HUES64 (cell line): Measurements from ENCODE around the gene KRT9. TPM values are rescaled to one million over a fixed set of nuclear protein-coding genes. Genes with fewer than 3 reads are reported as not detected.
"Not testable (repeated sequence)": the region's sequence is repeated elsewhere in the genome, so short reads cannot be mapped to it uniquely, and the experiment has no call there.

ENCODE experiments used
- H3K27ac ChIP-seq: 2 replicates; pipeline ENCODE4 v1.7.0; 2013; ENCODE audit warnings: low read depth, low read length, inconsistent platforms
- H3K27me3 ChIP-seq: 2 replicates; pipeline ENCODE4 v1.6.1; 2013; ENCODE audit warnings: mild to moderate bottlenecking, low read length; ENCODE audit not compliant: insufficient read depth
- H3K36me3 ChIP-seq: 2 replicates; pipeline ENCODE4 v1.6.1; 2013; ENCODE audit warnings: mild to moderate bottlenecking, low read length; ENCODE audit not compliant: insufficient read depth
- H3K4me1 ChIP-seq: 2 replicates; pipeline ENCODE4 v1.6.1; 2013; ENCODE audit warnings: mild to moderate bottlenecking, low read length, moderate library complexity; ENCODE audit not compliant: insufficient read depth
- H3K4me3 ChIP-seq: 2 replicates; pipeline ENCODE4 v1.5.1; 2013; ENCODE audit warnings: mild to moderate bottlenecking, low read length, moderate library complexity
- H3K9ac ChIP-seq: 2 replicates; pipeline ENCODE4 v1.6.1; 2013; ENCODE audit warnings: mild to moderate bottlenecking, low read depth, low read length
- H3K9me3 ChIP-seq: 2 replicates; pipeline ENCODE4 v1.6.1; 2013; ENCODE audit warnings: low read depth, low read length; ENCODE audit not compliant: insufficient read depth
- WGBS: fragments of 150-250, 120-280 bp; methylation state at CpG from one replicate; pipeline ENCODE4 v1.1.7; 2013; ENCODE audit warnings: missing lambda C conversion rate; 5-methylcytosine and 5-hydroxymethylcytosine counted together
- polyA plus RNA-seq, 2 experiments: library from polyadenylated mRNA; stranded (reverse); fragments of 50-300 nt; gene quantifications; one replicate each; pipeline ENCODE4 v1.2.3, GENCODE V29; 2013

KRT9 gene
- not detected for polyA plus RNA-seq (2013, experiment 1 of 2)
- polyA plus RNA-seq (2013, experiment 2 of 2) = not detected

DNA sequence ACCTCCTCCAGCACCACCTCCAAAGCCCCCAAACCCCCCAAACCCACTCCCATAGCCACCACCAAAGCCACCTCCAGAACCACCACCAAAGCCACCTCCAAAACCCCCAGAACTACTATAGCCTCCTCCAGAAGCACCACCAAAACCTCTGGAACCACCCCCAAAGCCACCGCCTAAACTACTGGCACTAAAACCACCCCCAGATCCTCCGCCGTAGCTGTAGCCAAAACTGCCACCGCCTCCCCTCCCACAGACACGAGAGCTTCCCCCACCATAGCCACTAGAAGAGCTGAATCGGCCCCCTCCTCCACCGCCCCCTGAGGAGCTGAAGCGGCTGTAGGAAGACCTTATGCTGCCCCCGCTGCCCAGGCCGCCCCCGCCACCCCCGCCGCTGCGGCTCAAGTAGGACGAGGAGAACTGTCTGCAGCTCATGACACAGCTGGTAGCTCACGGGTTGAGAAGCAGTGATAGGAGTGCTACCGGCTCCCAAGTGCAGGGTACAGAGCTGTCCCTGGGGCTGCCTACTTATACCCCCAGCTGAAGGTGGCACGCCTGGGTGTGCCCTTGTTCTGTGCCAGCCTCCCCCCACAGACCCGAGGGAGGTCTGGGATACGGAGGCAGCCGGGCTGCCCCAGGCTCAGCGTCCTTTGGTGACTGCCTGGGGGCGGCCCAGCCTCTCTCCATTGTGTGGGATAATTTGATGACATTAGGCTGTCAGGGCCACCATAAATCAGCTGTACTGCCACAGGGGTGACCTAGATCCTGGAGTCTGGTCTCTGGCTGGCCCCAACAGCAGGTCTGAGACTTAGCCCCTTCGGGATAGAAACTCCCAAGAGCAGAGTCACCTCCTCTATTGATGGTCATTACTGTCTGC, at the start of gene KRT9:
Gene KRT9 (minus strand): TSS at position 499 of the 874 bp plus-strand sequence. CDS start 67 bp downstream, at position 432.
- Histone ChIP-seq H3K4me1 (no peaks in the 10 kb centered on the region), H3K9ac (no peak within 1 kb of the TSS), H3K36me3 (no peaks in the 10 kb centered on the region), H3K9me3 (no peaks in the 10 kb centered on the region), H3K27me3 (no peaks in the 10 kb centered on the region), H3K27ac (no peak within 1 kb of the TSS), H3K4me3 (no peak within 1 kb of the TSS)
- 79% methylated on average over 24 of the region's 24 CpGs for WGBS

DNA sequence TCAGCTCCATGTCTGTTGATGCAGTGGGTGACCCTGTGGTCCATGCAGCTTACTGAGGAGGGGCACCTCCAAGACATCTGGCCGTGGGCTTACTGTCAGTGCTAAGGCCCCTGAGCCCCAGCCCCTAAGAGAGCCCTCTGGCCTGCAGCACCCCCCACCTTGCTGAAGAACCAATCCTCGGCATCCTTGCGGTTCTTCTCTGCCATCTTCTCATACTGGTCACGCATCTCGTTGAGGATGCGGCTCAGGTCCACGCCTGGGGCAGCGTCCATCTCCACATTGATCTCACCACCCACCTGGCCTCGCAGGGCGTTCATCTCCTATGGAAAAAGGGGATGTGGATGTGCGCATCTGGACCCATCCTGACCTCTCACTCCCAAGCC, 49.6 kb upstream of the KRT9 start:
- 95% methylated on average over 11 of the region's 11 CpGs for WGBS
- H3K27me3 ChIP-seq, H3K9ac ChIP-seq, H3K27ac ChIP-seq, H3K4me3 ChIP-seq, H3K36me3 ChIP-seq, H3K9me3 ChIP-seq, H3K4me1 ChIP-seq: not testable (repeated sequence)

GRCh38 chr17:41620583-41621434, 49.0 kb upstream of the KRT9 start:
- H3K27me3 ChIP-seq = no peaks in the 10 kb centered on the region
- no peaks in the 10 kb centered on the region for H3K9me3 ChIP-seq
- H3K27ac ChIP-seq = no peak overlapping the region
- WGBS = 91% methylated on average over 21 of the region's 21 CpGs
- no peak overlapping the region for H3K4me3 ChIP-seq
- no peak overlapping the region for H3K9ac ChIP-seq
- H3K4me1 ChIP-seq = no peaks in the 10 kb centered on the region
- H3K36me3 ChIP-seq = no peaks in the 10 kb centered on the region

DNA sequence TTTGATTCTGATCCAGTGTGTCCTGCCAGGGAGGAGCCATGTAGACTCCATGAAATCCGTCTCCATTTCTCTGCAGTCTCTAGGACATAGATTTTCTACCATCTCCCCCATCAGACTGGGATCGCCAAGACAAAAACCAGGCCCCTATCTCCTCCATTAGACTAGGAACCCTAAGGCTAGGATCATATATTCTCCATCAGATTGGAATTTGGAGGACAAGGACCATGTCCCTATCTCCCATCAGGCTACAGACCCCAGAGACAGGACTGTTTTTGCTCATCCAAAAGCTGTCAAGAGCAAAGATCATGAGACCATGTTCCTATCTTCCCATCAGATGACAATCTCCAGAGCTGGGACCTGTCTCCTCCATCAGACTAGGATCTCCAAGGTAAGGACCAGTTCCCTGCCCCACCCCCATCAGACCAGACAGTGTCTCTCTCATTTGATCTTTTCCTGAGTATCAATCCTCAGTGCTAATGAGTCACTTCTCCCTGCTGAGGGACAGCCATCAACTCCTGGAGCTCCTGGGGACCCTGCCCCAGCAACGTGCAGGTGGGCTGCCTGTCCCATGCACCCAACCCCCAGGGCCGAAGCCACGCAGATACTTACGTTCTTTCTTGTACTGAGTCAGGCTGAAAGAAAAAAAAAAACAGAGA, 48.2 kb upstream of the KRT9 start:
- not testable (repeated sequence) for H3K27me3 ChIP-seq, H3K4me1 ChIP-seq, H3K27ac ChIP-seq, H3K9ac ChIP-seq, H3K36me3 ChIP-seq, H3K4me3 ChIP-seq, H3K9me3 ChIP-seq
- WGBS = 89% methylated on average over 6 of the region's 6 CpGs

DNA sequence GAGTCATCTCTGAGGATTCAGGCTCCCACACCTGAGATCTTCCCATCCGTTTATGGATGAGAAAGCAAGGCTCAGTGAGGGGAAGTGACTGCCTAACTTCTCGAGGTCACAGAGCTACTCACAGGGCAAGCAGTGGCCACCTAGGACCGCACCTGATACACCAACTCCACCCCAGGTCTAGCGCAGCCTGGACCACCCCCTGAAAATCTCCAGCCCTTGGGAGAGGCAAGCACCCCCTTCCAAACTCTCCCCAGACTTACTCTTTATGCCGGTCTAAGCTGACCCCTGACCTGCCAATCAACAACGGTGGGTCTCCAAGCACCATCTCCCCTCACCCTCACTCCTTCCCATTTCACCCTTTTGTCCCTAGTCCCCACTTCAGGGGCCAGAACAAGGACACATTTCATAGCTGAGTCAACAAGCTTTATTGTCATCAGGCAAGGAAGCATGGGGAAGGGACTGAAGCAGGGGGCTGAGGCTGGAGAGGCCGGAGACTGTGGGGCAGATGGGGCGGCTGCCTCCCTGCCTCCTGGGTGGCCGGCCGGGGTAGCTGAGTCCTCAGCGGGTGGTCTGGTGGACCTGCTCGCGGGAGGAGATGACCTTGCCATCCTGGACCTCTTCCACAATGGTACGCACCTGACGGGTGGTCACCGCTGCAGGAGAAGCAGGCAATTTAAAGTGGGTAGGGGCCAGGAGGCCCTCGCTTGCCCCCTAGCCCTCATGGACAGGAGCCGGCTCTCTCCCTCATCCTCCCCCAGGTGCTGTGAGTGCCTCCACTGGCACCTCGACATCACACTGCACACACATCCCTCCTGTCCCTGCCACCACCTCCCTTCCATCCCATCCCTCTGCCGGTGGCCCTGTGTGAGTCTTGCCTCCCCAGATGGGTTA, 47.4 kb upstream of the KRT9 start:
- H3K4me1 ChIP-seq = no peaks in the 10 kb centered on the region
- H3K27ac ChIP-seq = no peak overlapping the region
- H3K36me3 ChIP-seq = no peaks in the 10 kb centered on the region
- H3K27me3 ChIP-seq = no peaks in the 10 kb centered on the region
- no peak overlapping the region for H3K9ac ChIP-seq
- no peaks in the 10 kb centered on the region for H3K9me3 ChIP-seq
- 89% methylated on average over 17 of the region's 20 CpGs for WGBS
- no peak overlapping the region for H3K4me3 ChIP-seq

DNA sequence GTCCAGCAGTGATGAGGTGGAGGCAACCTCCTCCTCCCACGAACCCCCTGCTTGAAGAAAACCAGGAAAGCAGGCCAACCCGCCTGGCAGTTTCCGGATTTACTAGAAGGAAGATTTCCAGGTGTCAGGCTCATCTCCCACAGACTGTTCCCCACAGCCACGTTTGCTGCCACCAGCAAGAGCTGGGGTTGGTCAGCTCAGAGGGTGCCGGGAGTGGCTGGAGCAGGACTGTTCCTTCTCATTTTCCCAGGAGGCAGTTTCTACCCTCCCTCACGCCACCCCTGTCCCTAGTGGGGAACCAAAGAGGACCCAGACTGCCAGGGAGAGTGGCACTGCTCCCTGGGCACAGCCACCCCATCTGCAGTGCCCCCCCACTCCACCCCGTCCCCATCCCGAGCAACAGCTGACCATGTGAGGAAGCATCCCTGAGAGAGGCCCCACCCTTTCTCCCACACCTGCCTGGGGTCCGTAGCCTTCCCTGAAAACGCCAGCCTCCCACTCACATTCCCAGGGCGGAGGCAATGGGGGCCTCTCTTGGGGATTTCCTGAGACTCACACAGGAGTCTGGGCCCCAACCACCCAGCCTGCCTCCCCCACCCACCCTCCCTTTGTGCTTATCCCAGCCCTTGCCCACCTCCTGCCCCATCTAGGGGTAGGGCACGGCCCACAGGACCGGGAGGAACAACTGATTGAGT, 46.6 kb upstream of the KRT9 start:
- Histone ChIP-seq H3K27me3 (no peaks in the 10 kb centered on the region), H3K9me3 (no peaks in the 10 kb centered on the region), H3K36me3 (no peaks in the 10 kb centered on the region), H3K4me1 (no peaks in the 10 kb centered on the region), H3K4me3 (no peak overlapping the region), H3K9ac (no peak overlapping the region), H3K27ac (no peak overlapping the region)
- WGBS = 80% methylated on average over 13 of the region's 13 CpGs

- no peaks in the 10 kb centered on the region for H3K9me3 ChIP-seq
- no peak overlapping the region for H3K27ac ChIP-seq
- 84% methylated on average over 11 of the region's 11 CpGs for WGBS
- H3K4me1 ChIP-seq = no peaks in the 10 kb centered on the region
- no peak overlapping the region for H3K9ac ChIP-seq
- H3K27me3 ChIP-seq = no peaks in the 10 kb centered on the region
- no peaks in the 10 kb centered on the region for H3K36me3 ChIP-seq
- no peak overlapping the region for H3K4me3 ChIP-seq
Observed at GRCh38 chr17:41617698-41618097, 45.8 kb upstream of the KRT9 start.

- Histone ChIP-seq H3K27ac (no peak overlapping the region), H3K9me3 (no peaks in the 10 kb centered on the region), H3K4me3 (no peak overlapping the region), H3K4me1 (no peaks in the 10 kb centered on the region), H3K9ac (no peak overlapping the region), H3K27me3 (no peaks in the 10 kb centered on the region), H3K36me3 (no peaks in the 10 kb centered on the region)
- WGBS = 86% methylated on average over 3 of the region's 3 CpGs
Observed at GRCh38 chr17:41617136-41617535, 45.3 kb upstream of the KRT9 start.

- not testable (repeated sequence) for H3K4me3 ChIP-seq, H3K4me1 ChIP-seq, H3K9me3 ChIP-seq, H3K9ac ChIP-seq, H3K36me3 ChIP-seq, H3K27ac ChIP-seq, H3K27me3 ChIP-seq
- 82% methylated on average over 4 of the region's 4 CpGs for WGBS
Observed at GRCh38 chr17:41616486-41616885, 44.6 kb upstream of the KRT9 start.

- 57% methylated on average over 7 of the region's 7 CpGs for WGBS
- Histone ChIP-seq H3K9me3 (no peaks in the 10 kb centered on the region), H3K27me3 (no peaks in the 10 kb centered on the region), H3K4me3 (no peak overlapping the region), H3K27ac (no peak overlapping the region), H3K9ac (no peak overlapping the region), H3K36me3 (no peaks in the 10 kb centered on the region), H3K4me1 (no peaks in the 10 kb centered on the region)
Observed at GRCh38 chr17:41615454-41615853, 43.6 kb upstream of the KRT9 start.
